ENCODE results near the gene S100A5. TPM values are rescaled to one million over a fixed set of nuclear protein-coding genes. Genes with fewer than 3 reads are reported as not detected.
A peak's percentile ranks its signal among the peaks of the same experiment; 100 is the strongest.

S100A5 gene
- polyA plus RNA-seq, 1 donor from 2014 or later = 1.4 TPM

- Mint-ChIP-seq H3K9me3 (no peaks in the 10 kb centered on the region), H3K27ac (no peak overlapping the region), H3K4me1 (peaks cover 0 to under 1% (median 0%) of the 10 kb centered on the region in 3 donors), H3K36me3 (peaks cover 3% of the 10 kb centered on the region), H3K27me3 (no peaks in the 10 kb centered on the region), H3K4me3 (no peak overlapping the region)
These were observed 19.5 kb upstream of the S100A5 start for GRCh38 chr1:153560241-153560640.

GRCh38 chr1:153557877-153558276, 17.1 kb upstream of the S100A5 start:
- no peaks in the 10 kb centered on the region for H3K9me3 Mint-ChIP-seq
- peaks cover 2% of the 10 kb centered on the region for H3K27me3 Mint-ChIP-seq
- no peaks in the 10 kb centered on the region for H3K4me1 Mint-ChIP-seq
- no peak overlapping the region for H3K4me3 Mint-ChIP-seq
- peaks cover 3% of the 10 kb centered on the region for H3K36me3 Mint-ChIP-seq
- H3K27ac Mint-ChIP-seq = no peak overlapping the region

GRCh38 chr1:153556348-153556747, 15.6 kb upstream of the S100A5 start:
- H3K4me3 Mint-ChIP-seq = no peak overlapping the region
- no peak overlapping the region for H3K27ac Mint-ChIP-seq
- H3K9me3 Mint-ChIP-seq = no peaks in the 10 kb centered on the region
- peaks cover 3% of the 10 kb centered on the region for H3K36me3 Mint-ChIP-seq
- no peaks in the 10 kb centered on the region for H3K4me1 Mint-ChIP-seq
- H3K27me3 Mint-ChIP-seq = peaks cover 2% of the 10 kb centered on the region

DNA sequence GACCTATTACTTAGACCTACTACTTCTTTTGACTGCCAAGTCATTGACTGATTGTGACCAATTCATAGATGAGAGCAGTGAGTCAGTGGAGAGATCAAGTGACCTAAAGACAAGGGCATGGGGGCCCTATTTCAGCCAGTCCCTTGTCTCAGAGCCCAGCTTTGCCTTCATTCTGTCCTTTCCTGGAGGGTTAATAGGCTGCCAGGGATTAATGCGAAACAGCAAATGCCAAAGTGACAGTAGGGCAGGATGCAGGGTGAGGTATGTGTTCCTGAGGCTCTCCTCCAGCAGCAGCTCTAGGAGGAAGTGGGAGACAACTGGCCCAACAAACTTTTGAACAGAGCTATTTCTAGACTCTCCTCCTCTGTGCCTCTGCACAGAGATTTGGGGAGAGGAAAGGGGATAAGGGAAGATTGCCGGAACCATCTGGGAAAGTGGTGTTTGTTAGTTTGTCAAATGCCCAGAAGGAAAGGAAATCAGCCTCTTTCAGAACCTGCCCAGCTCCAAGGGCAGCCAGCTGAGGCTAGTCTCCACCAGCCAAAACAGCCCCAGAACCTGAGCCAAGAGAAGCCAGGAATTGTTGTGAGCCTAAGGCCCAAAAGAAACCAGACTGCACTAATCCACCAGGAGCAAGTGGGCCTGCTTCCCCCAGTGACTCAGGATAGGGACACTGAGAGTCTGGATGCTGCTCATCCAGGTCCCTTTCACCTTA, 13.3 kb upstream of the S100A5 start:
- Mint-ChIP-seq H3K4me1 (peaks cover 0 to 4% (median 3%) of the 10 kb centered on the region in 3 donors), H3K36me3 (no peaks in the 10 kb centered on the region), H3K27me3 (peaks cover 6% of the 10 kb centered on the region), H3K4me3 (no peak overlapping the region), H3K27ac (no peak overlapping the region), H3K9me3 (no peaks in the 10 kb centered on the region)

- H3K27ac Mint-ChIP-seq = no peak overlapping the region
- H3K36me3 Mint-ChIP-seq = no peaks in the 10 kb centered on the region
- no peaks in the 10 kb centered on the region for H3K9me3 Mint-ChIP-seq
- peaks cover 0 to 7% (median 5%) of the 10 kb centered on the region in 3 donors for H3K4me1 Mint-ChIP-seq
- peaks cover 6% of the 10 kb centered on the region for H3K27me3 Mint-ChIP-seq
- H3K4me3 Mint-ChIP-seq = no peak overlapping the region
These were observed 12.4 kb upstream of the S100A5 start for GRCh38 chr1:153553096-153553495.

DNA sequence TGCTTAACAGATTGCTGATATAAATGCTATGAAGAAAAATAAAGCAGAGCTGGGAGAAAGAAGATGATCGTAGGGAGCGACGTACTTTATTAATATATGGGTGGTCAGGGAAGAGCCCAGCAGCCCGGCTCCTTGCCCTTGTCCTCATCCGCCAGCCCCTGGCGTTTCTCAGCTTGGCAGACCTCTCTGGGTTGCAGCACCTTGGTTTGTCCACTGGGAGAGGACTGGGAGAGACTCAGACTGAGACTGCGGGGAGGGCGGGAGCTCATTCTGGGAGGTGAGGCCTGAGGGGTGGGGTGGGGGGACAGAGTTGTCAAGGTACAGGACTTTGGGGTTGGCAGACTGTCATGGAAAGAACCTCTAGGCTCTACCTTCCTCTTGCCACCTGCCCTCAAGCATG, 11.6 kb upstream of the S100A5 start:
- Mint-ChIP-seq H3K9me3 (no peaks in the 10 kb centered on the region), H3K4me3 (no peak overlapping the region), H3K36me3 (no peaks in the 10 kb centered on the region), H3K4me1 (peaks cover 0 to 7% (median 5%) of the 10 kb centered on the region in 3 donors), H3K27me3 (peaks cover 6% of the 10 kb centered on the region), H3K27ac (no peak overlapping the region)

DNA sequence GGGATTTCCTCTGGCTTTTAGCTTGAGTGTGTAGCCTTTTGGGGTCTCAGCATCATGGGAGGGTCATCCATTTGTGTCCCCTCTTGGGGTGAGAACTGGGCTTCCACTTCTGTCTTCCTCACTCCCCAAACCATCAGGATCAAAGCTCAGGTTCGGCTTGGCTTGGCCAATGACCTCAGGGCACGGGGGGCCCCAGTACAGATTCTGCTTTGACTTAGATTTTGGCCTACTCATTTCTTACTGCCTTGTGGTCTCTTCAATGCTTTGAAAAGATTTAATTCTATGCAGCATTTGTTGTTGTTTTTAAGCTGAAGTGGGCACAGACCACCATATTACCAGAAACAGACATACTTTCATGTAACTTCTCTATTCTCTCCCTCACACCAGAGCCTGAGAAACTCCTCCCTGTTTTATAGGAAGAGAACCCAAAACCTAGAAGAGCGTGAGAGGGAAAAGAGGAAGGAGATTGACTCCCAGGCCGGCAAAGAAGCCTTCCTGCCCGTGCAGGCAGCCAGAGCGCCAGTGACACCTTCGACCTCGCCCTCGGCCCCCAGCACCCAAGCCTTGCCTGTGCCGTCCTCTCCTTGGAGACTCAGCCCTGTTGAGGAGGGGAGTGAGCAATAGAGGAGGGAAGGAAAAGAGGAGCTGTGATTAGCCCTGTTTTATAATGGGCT, 10.2 kb upstream of the S100A5 start:
- H3K4me3 Mint-ChIP-seq = no peak overlapping the region
- H3K27ac Mint-ChIP-seq = no peak overlapping the region
- peaks cover 6% of the 10 kb centered on the region for H3K27me3 Mint-ChIP-seq
- no peaks in the 10 kb centered on the region for H3K9me3 Mint-ChIP-seq
- H3K36me3 Mint-ChIP-seq = no peaks in the 10 kb centered on the region
- H3K4me1 Mint-ChIP-seq = peaks cover under 1 to 8% (median 8%) of the 10 kb centered on the region in 3 donors

- Mint-ChIP-seq H3K36me3 (peaks cover 1% of the 10 kb centered on the region), H3K27ac (no peak overlapping the region), H3K9me3 (no peaks in the 10 kb centered on the region), H3K4me3 (peak overlapping the region in 1 of 4 donors; percentile 47), H3K27me3 (peaks cover 6% of the 10 kb centered on the region), H3K4me1 (peaks cover 6 to 14% (median 14%) of the 10 kb centered on the region in 3 donors)
These were observed 9.6 kb upstream of the S100A5 start for GRCh38 chr1:153550398-153550758.

GRCh38 chr1:153549741-153550397, 9.1 kb upstream of the S100A5 start:
- Mint-ChIP-seq H3K27ac (no peak overlapping the region), H3K27me3 (peaks cover 6% of the 10 kb centered on the region), H3K4me1 (peaks cover 10 to 19% (median 19%) of the 10 kb centered on the region in 3 donors), H3K9me3 (no peaks in the 10 kb centered on the region), H3K36me3 (peaks cover 3% of the 10 kb centered on the region), H3K4me3 (peak overlapping the region in 1 of 4 donors; percentile 47)

DNA sequence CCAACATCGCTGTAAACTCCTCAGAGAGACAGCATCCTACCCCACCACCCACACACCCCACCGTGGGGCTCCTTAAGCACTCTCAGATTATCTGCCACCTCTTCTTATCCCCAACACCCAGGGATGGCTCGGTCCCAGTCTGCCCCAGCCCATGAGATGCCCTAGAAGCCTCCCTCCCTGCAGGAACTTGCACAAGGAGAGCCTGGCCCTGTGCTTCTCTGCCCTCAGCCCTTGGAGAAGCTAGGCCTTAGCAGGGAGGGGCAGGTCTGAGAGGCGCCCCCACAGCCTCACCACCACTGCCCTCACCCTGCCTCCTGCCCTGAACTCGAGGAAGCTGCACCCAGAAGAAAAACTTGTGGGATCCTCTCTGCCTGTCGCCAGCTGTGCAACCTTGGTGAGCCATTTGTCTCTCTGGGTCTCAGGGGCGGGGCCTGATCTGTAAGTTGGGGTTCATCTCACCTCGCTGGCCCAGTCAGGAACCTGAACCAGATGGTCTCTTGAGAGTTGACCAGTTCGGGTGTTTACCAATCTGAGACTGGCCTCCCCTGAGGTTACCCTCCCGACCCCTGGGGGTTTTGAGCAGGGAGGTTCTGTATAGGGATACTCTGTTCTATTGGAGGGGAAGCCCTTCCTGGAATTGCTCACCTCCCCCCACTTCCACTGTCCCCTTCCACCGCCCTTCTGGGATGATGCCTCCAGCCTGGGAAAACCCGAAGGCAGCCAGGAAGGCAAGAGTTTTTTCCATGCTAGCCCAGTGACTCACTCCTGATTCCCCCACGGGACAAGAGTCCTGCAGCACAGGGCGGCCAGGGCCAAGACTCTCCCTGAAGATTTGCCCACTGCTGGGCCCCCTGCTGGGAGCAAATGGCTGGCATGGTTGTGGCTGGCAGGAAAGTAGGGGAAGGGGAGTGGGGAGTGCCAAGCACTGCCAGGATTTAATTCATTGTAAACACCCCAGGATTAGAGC, 8.3 kb upstream of the S100A5 start, which contains the start of gene S100A3:
Gene S100A3 (minus strand): TSS at position 537 of the 967 bp plus-strand sequence. CDS start 773 bp downstream, outside the sequence.
- peaks cover 10 to 26% (median 24%) of the 10 kb centered on the region in 3 donors for H3K4me1 Mint-ChIP-seq
- peaks cover 6% of the 10 kb centered on the region for H3K27me3 Mint-ChIP-seq
- peak within 1 kb of the TSS in 1 of 3 donors; percentile 50 for H3K27ac Mint-ChIP-seq
- H3K4me3 Mint-ChIP-seq = peak within 1 kb of the TSS in 1 of 4 donors; percentile 39
- peaks cover 4% of the 10 kb centered on the region for H3K36me3 Mint-ChIP-seq
- H3K9me3 Mint-ChIP-seq = no peaks in the 10 kb centered on the region

GRCh38 chr1:153547560-153548551, 7.1 kb upstream of the S100A5 start:
- peak overlapping the region in 1 of 3 donors; percentile 25 for H3K27ac Mint-ChIP-seq
- peaks cover 3% of the 10 kb centered on the region for H3K27me3 Mint-ChIP-seq
- no peaks in the 10 kb centered on the region for H3K9me3 Mint-ChIP-seq
- peaks cover 12% of the 10 kb centered on the region for H3K36me3 Mint-ChIP-seq
- peak overlapping the region in 1 of 4 donors; percentile 54 for H3K4me3 Mint-ChIP-seq
- H3K4me1 Mint-ChIP-seq = peaks cover 12 to 28% (median 26%) of the 10 kb centered on the region in 3 donors

GRCh38 chr1:153546796-153547559, 6.2 kb upstream of the S100A5 start:
- H3K9me3 Mint-ChIP-seq = no peaks in the 10 kb centered on the region
- H3K27ac Mint-ChIP-seq = peak overlapping the region in 1 of 3 donors; percentile 25
- peaks cover 3% of the 10 kb centered on the region for H3K27me3 Mint-ChIP-seq
- peaks cover 12% of the 10 kb centered on the region for H3K36me3 Mint-ChIP-seq
- peaks cover 16 to 32% (median 27%) of the 10 kb centered on the region in 3 donors for H3K4me1 Mint-ChIP-seq
- peak overlapping the region in 1 of 4 donors; percentile 41 for H3K4me3 Mint-ChIP-seq

- H3K9me3 Mint-ChIP-seq = no peaks in the 10 kb centered on the region
- H3K36me3 Mint-ChIP-seq = peaks cover 12% of the 10 kb centered on the region
- H3K27ac Mint-ChIP-seq = peak overlapping the region in 2 of 3 donors; percentile 77 to 96
- H3K4me3 Mint-ChIP-seq = peak overlapping the region in 2 of 4 donors; percentile 95 to 99
- peaks cover 3% of the 10 kb centered on the region for H3K27me3 Mint-ChIP-seq
- H3K4me1 Mint-ChIP-seq = peaks cover 21 to 38% (median 33%) of the 10 kb centered on the region in 3 donors
These were observed 5.6 kb upstream of the S100A5 start for GRCh38 chr1:153546371-153546770.

Data from IgD-negative memory B cell (primary cell).